Panc1 (cell line): ENCODE results near the gene PRKCZ.

Experiments
- CTCF ChIP-seq: fragments of 450-650 bp; IDR thresholded peaks from 2 replicates; pipeline ENCODE4 v1.5.1; 2017; ENCODE audit warnings: mild to moderate bottlenecking
- POLR2AphosphoS5 ChIP-seq: IDR thresholded peaks from 2 replicates; pipeline ENCODE4 v1.6.1; 2012; ENCODE audit warnings: mild to moderate bottlenecking, low read depth, low read length, moderate library complexity
- TCF7L2 ChIP-seq: IDR thresholded peaks from 2 replicates; pipeline ENCODE4 v1.6.1; 2011; ENCODE audit warnings: mild to moderate bottlenecking, low read depth, low read length, inconsistent platforms
- TF ChIP-seq, protein P1 (sequence below), 2 experiments: IDR thresholded peaks; 2 replicates each; pipeline ENCODE4 v1.6.1; 2011 to 2012; ENCODE audit warnings: low read depth in 2 of 2, control low read depth in 1 of 2, low read length in 1 of 2, mild to moderate bottlenecking in 1 of 2, moderate library complexity in 1 of 2; ENCODE audit not compliant: insufficient read depth in 1 of 2

DNA sequence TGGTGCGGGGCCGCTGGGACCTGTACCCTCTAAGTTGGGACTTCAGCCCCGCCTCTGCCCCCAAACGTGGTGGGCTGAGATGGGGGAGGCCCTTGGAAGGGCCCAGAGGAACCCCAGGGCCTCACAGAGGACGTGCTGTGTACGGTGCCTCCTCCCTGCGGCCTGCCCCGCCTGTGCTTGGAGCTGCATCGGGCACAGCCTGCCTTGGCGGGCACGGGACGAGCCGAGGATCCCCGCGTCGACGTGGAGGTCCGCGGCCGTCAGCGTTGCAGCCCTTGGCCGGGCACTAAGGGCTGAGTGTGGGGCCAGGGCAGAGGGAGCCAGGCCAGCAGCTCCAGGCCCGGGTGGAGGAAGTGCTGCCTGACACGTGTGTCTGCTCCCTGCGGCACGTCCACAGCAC is 43.4 kb downstream of the PRKCZ start:
- TF ChIP-seq POLR2AphosphoS5, result no peak
- no peak for TF ChIP-seq CTCF
- TF ChIP-seq, protein P1, sequence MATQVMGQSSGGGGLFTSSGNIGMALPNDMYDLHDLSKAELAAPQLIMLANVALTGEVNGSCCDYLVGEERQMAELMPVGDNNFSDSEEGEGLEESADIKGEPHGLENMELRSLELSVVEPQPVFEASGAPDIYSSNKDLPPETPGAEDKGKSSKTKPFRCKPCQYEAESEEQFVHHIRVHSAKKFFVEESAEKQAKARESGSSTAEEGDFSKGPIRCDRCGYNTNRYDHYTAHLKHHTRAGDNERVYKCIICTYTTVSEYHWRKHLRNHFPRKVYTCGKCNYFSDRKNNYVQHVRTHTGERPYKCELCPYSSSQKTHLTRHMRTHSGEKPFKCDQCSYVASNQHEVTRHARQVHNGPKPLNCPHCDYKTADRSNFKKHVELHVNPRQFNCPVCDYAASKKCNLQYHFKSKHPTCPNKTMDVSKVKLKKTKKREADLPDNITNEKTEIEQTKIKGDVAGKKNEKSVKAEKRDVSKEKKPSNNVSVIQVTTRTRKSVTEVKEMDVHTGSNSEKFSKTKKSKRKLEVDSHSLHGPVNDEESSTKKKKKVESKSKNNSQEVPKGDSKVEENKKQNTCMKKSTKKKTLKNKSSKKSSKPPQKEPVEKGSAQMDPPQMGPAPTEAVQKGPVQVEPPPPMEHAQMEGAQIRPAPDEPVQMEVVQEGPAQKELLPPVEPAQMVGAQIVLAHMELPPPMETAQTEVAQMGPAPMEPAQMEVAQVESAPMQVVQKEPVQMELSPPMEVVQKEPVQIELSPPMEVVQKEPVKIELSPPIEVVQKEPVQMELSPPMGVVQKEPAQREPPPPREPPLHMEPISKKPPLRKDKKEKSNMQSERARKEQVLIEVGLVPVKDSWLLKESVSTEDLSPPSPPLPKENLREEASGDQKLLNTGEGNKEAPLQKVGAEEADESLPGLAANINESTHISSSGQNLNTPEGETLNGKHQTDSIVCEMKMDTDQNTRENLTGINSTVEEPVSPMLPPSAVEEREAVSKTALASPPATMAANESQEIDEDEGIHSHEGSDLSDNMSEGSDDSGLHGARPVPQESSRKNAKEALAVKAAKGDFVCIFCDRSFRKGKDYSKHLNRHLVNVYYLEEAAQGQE (IDR thresholded peaks at IDR 0.05; ENCODE audit: insufficient read depth in 1 of 2, low read depth in 2 of 2, low read length in 1 of 2), result no peak
- no peak for TF ChIP-seq TCF7L2
